Endodermal cell (in vitro differentiated cells): ENCODE results near the gene RIMOC1. TPM values are rescaled to one million over a fixed set of nuclear protein-coding genes. Genes with fewer than 3 reads are reported as not detected.

Experiments
- DNase-seq: peaks from one replicate; pipeline ENCODE4 v3.0.0-alpha.2; 2017
- H3K27ac ChIP-seq: 2 replicates; pipeline ENCODE4 v1.5.1; 2013; ENCODE audit warnings: mild to moderate bottlenecking, low read depth, low read length, moderate library complexity
- H3K27me3 ChIP-seq: 2 replicates; pipeline ENCODE4 v1.6.1; 2013; ENCODE audit warnings: mild to moderate bottlenecking, low read length, moderate library complexity; ENCODE audit not compliant: insufficient read depth, control insufficient read depth, poor library complexity, severe bottlenecking
- H3K36me3 ChIP-seq: 2 replicates; pipeline ENCODE4 v1.7.0; 2013; ENCODE audit warnings: mild to moderate bottlenecking, low read length, moderate library complexity; ENCODE audit not compliant: control insufficient read depth, insufficient read depth
- H3K4me1 ChIP-seq: one replicate; pipeline ENCODE4 v1.7.0; 2013; ENCODE audit warnings: low read length; ENCODE audit not compliant: control insufficient read depth, insufficient read depth
- H3K4me3 ChIP-seq: 2 replicates; pipeline ENCODE4 v1.5.1; 2013; ENCODE audit warnings: mild to moderate bottlenecking, low read length, moderate library complexity
- H3K9ac ChIP-seq: 2 replicates; pipeline ENCODE4 v1.6.1; 2013; ENCODE audit warnings: mild to moderate bottlenecking, low read length, moderate library complexity; ENCODE audit not compliant: poor library complexity, severe bottlenecking; ENCODE audit errors: extremely low read depth
- H3K9me3 ChIP-seq: 2 replicates; pipeline ENCODE4 v1.6.1; 2013; ENCODE audit warnings: mild to moderate bottlenecking, low read length, moderate library complexity; ENCODE audit not compliant: control insufficient read depth
- H3K27ac Mint-ChIP-seq: 2 replicates; pipeline ENCODE4 v1.8.0; 2020; ENCODE audit warnings: mixed read lengths
- H3K27me3 Mint-ChIP-seq: 2 replicates; pipeline ENCODE4 v1.8.0; 2021; ENCODE audit warnings: mild to moderate bottlenecking, mixed read lengths; ENCODE audit not compliant: insufficient read depth
- H3K36me3 Mint-ChIP-seq: 2 replicates; pipeline ENCODE4 v1.8.0; 2020; ENCODE audit warnings: low read depth, mixed read lengths
- H3K4me1 Mint-ChIP-seq: 2 replicates; pipeline ENCODE4 v1.8.0; 2020; ENCODE audit warnings: mixed read lengths
- H3K4me3 Mint-ChIP-seq: 2 replicates; pipeline ENCODE4 v1.8.0; 2020; ENCODE audit warnings: mild to moderate bottlenecking, moderate library complexity, mixed read lengths
- H3K9me3 Mint-ChIP-seq: 2 replicates; pipeline ENCODE4 v1.8.0; 2020; ENCODE audit warnings: mild to moderate bottlenecking, mixed read lengths
- WGBS, 2 experiments: methylation state at CpG; one replicate each; pipeline versions ENCODE4 v1.1.5 to v1.1.7; 2013; ENCODE audit warnings: missing lambda C conversion rate in 2 of 2, mixed read lengths in 1 of 2; ENCODE audit not compliant: insufficient coverage in 1 of 2, insufficient read length in 1 of 2; 5-methylcytosine and 5-hydroxymethylcytosine counted together
- total RNA-seq, 2 donors: library from RNA; stranded (reverse); fragmentation: NEBNext Ultra II Directional in 1 of 2; extraction: Animal tissue kit (Norgen Biotek cat#: 25700) in 1 of 2; gene quantifications; 2 replicates in 1 of 2; 3 replicates in 1 of 2; pipeline ENCODE4 v1.2.1, GENCODE V29; 2021
- TF ChIP-seq, protein P1 (sequence below): fragments of 200-600 bp; sonication (generic); conservative IDR thresholded peaks from 2 replicates; pipeline ENCODE4 v1.5.0; 2021; ENCODE audit warnings: antibody characterized with exemption, mild to moderate bottlenecking

The RIMOC1 gene
- total RNA-seq, 2 donors from 2014 or later, result 46.5 to 47.0 TPM

DNA sequence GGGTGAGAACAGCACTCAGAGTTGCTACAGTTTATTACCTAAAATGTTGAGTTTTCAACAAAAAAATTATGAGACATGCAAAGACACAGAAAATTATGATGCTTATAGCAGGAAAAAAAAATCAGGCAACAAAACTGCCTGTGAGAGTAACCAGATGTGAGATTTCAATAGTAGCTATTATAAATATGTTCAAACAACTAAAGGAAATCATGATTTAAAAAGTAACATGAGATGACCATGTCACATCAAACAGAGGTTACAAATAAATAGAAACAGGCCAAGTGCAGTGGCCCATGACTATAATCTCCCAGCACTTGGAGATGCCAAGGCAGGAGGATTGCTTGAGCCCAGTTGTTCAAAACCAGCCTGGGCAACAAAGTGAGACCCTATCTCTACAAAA is 12.1 kb upstream of the RIMOC1 start:
- Mint-ChIP-seq H3K27ac (no peak overlapping the region), H3K4me1 (no peaks in the 10 kb centered on the region), H3K9me3 (peaks cover 13% of the 10 kb centered on the region), H3K27me3 (peaks cover 28% of the 10 kb centered on the region), H3K36me3 (no peaks in the 10 kb centered on the region), H3K4me3 (no peak overlapping the region)
- H3K36me3 ChIP-seq, result no peaks in the 10 kb centered on the region
- no peak overlapping the region for H3K4me3 ChIP-seq
- H3K4me1 ChIP-seq, result no peaks in the 10 kb centered on the region
- peaks cover 28% of the 10 kb centered on the region for H3K27me3 ChIP-seq
- TF ChIP-seq, protein P1, sequence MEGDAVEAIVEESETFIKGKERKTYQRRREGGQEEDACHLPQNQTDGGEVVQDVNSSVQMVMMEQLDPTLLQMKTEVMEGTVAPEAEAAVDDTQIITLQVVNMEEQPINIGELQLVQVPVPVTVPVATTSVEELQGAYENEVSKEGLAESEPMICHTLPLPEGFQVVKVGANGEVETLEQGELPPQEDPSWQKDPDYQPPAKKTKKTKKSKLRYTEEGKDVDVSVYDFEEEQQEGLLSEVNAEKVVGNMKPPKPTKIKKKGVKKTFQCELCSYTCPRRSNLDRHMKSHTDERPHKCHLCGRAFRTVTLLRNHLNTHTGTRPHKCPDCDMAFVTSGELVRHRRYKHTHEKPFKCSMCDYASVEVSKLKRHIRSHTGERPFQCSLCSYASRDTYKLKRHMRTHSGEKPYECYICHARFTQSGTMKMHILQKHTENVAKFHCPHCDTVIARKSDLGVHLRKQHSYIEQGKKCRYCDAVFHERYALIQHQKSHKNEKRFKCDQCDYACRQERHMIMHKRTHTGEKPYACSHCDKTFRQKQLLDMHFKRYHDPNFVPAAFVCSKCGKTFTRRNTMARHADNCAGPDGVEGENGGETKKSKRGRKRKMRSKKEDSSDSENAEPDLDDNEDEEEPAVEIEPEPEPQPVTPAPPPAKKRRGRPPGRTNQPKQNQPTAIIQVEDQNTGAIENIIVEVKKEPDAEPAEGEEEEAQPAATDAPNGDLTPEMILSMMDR, result no peak
- H3K9me3 ChIP-seq, result peaks cover 10% of the 10 kb centered on the region
- H3K9ac ChIP-seq, result no peak overlapping the region
- H3K27ac ChIP-seq, result no peak overlapping the region
- no peak for DNase-seq

DNA sequence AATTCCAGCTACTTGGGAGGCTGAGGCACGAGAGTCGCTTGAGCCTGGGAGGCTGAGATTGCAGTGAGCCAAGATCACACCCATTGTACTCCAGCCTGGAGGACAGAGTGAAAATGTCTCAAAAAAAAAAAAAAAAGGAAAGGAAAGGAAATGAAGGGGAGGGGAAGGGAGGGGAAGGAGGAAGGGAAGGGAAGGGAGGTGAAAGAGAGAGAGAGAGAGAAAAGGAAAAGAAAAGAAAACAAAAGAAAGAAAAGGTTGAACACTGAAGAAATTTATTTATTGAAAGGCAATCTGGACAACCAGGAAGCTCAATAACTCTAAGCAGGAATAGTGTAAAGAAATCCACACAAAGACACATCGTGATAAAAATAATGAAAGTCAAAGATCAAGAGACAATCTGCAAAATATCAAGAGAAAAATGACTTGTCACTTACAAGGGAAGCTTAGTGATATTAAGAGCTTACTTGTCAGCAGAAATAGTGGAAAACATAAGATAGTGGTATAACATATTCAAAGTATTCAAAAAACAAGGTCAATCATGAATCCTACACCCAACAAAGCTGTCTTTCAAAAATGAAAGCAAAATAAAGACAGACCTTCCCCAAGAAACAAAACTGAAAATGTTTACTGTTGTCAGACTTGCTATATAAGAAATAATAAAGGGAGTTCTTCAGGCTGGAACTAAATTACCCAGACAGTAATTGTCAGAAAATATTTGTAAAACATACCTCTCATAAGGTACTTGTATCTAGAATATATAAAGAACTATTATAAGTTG is 10.9 kb upstream of the RIMOC1 start:
- H3K9me3 Mint-ChIP-seq, result peaks cover 2% of the 10 kb centered on the region
- Histone ChIP-seq H3K9ac (no peak overlapping the region), H3K27me3 (peaks cover 39% of the 10 kb centered on the region), H3K4me3 (no peak overlapping the region), H3K36me3 (no peaks in the 10 kb centered on the region), H3K9me3 (no peaks in the 10 kb centered on the region), H3K4me1 (no peaks in the 10 kb centered on the region), H3K27ac (no peak overlapping the region)
- H3K27ac Mint-ChIP-seq, result no peak overlapping the region
- H3K4me1 Mint-ChIP-seq, result no peaks in the 10 kb centered on the region
- TF ChIP-seq, protein P1, result no peak
- H3K27me3 Mint-ChIP-seq, result peaks cover 30% of the 10 kb centered on the region
- 99 to 100% methylated on average over 3 of the region's 3 CpGs for WGBS, 2 experiments
- DNase-seq, result no peak
- H3K4me3 Mint-ChIP-seq, result no peak overlapping the region
- H3K36me3 Mint-ChIP-seq, result no peaks in the 10 kb centered on the region

DNA sequence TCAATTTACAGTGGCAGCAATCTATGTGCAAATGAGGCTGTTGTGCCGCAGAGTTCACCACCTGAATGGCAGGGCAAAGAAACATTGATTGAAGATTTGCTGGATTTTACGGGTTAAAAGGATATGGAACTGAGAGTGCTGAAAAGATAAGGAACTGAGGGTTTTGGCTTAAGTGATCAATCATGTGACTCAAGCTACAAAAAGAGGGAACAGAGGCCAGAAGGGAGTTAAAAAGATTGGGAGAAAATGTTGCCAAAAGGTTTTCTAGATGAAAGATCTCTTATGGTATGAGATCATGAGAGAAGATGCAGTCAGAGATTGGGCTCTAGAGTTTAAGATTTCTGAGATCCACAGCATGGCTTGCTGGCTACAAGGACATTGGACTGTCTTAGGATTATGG is 7.9 kb upstream of the RIMOC1 start:
- no peak overlapping the region for H3K4me3 ChIP-seq

More for the DNA sequence above, 7.9 kb upstream of the RIMOC1 start:
- TF ChIP-seq, protein P1, result no peak
- no peaks in the 10 kb centered on the region for H3K36me3 ChIP-seq
- H3K4me1 ChIP-seq, result no peaks in the 10 kb centered on the region
- no peak overlapping the region for H3K9ac ChIP-seq
- H3K9me3 Mint-ChIP-seq, result peaks cover 2% of the 10 kb centered on the region
- no peak overlapping the region for H3K27ac ChIP-seq
- no peaks in the 10 kb centered on the region for H3K9me3 ChIP-seq
- H3K27me3 Mint-ChIP-seq, result peaks cover 29% of the 10 kb centered on the region
- no peak overlapping the region for H3K27ac Mint-ChIP-seq
- 53 to 83% methylated on average over 2 of the region's 2 CpGs for WGBS, 2 experiments
- H3K4me3 Mint-ChIP-seq, result no peak overlapping the region
- no peaks in the 10 kb centered on the region for H3K4me1 Mint-ChIP-seq
- peaks cover 39% of the 10 kb centered on the region for H3K27me3 ChIP-seq
- no peaks in the 10 kb centered on the region for H3K36me3 Mint-ChIP-seq
- no peak for DNase-seq
